Activated CD4-positive, alpha-beta T cell treated with anti-CD3 and anti-CD28 coated beads, Interleukin-10, Interleukin-2, amounts not matched to agents 100 ng/mL and 50 ng/mL, durations not matched to agents 16 hours and 8 hours (primary cell): ENCODE measurements around the gene SMIM43.

Experiments used
- DNase-seq: peaks from one replicate; pipeline ENCODE4 v3.0.0-alpha.2; 2020

SMIM43 gene

GRCh38 chr4:121764702-121765367, at the start of gene SMIM43:
TSS of gene SMIM43 (minus strand) at chr4:121765164. CDS start at chr4:121765105, 59 bp downstream.
- no peak for DNase-seq

GRCh38 chr4:121814756-121815155, 49.8 kb upstream of the SMIM43 start:
- DNase-seq = no peak

- DNase-seq = no peak
Measured at GRCh38 chr4:121811122-121811521, 46.2 kb upstream of the SMIM43 start.

GRCh38 chr4:121806411-121806810, 41.4 kb upstream of the SMIM43 start:
- no peak for DNase-seq

GRCh38 chr4:121801715-121802075, 36.7 kb upstream of the SMIM43 start:
- no peak for DNase-seq

- DNase-seq = peak; percentile 94
Measured at GRCh38 chr4:121800961-121801714, 36.2 kb upstream of the SMIM43 start, which contains the start of gene EXOSC9. TSS of gene EXOSC9 (plus strand) at chr4:121801323. CDS start at chr4:121801425, 102 bp downstream.

- DNase-seq = no peak
Measured at GRCh38 chr4:121800638-121800960, 35.6 kb upstream of the SMIM43 start.

GRCh38 chr4:121799867-121800501, 35.0 kb upstream of the SMIM43 start:
- DNase-seq = no peak

- DNase-seq = no peak
Measured at GRCh38 chr4:121799208-121799823, 34.4 kb upstream of the SMIM43 start.

GRCh38 chr4:121796283-121796682, 31.3 kb upstream of the SMIM43 start:
- DNase-seq = no peak

- DNase-seq = no peak
Measured at GRCh38 chr4:121794505-121795188, 29.7 kb upstream of the SMIM43 start.

- no peak for DNase-seq
Measured at GRCh38 chr4:121792966-121793365, 28.0 kb upstream of the SMIM43 start.

- no peak for DNase-seq
Measured at GRCh38 chr4:121791481-121791880, 26.5 kb upstream of the SMIM43 start.

- DNase-seq = no peak
Measured at GRCh38 chr4:121790976-121791375, 26.0 kb upstream of the SMIM43 start.

GRCh38 chr4:121789960-121790829, 25.2 kb upstream of the SMIM43 start:
- no peak for DNase-seq

GRCh38 chr4:121789455-121789854, 24.5 kb upstream of the SMIM43 start:
- DNase-seq = no peak

- DNase-seq = peak; percentile 63
Measured at GRCh38 chr4:121788896-121789295, 23.9 kb upstream of the SMIM43 start.

- no peak for DNase-seq
Measured at GRCh38 chr4:121786221-121786620, 21.3 kb upstream of the SMIM43 start.

- no peak for DNase-seq
Measured at GRCh38 chr4:121785479-121785878, 20.5 kb upstream of the SMIM43 start.

- no peak for DNase-seq
Measured at GRCh38 chr4:121784975-121785374, 20.0 kb upstream of the SMIM43 start.

- no peak for DNase-seq
Measured at GRCh38 chr4:121784401-121784800, 19.4 kb upstream of the SMIM43 start.

- no peak for DNase-seq
Measured at GRCh38 chr4:121783210-121783609, 18.2 kb upstream of the SMIM43 start.
